Right atrium auricular region (tissue), 2 donors: Measurements from ENCODE around the gene VAPA. TPM values are rescaled to one million over a fixed set of nuclear protein-coding genes. Genes with fewer than 3 reads are reported as not detected.

Experiments
- DNase-seq: peaks from one replicate; pipeline ENCODE4 v3.0.0-alpha.2; 2019; ENCODE audit warnings: low spot score
- H3K27ac ChIP-seq, 2 donors: fragments of 200-600 bp; sonication (generic); 1 replicate in 1 of 2; 2 replicates in 1 of 2; pipeline ENCODE4 v1.5.1; 2016 to 2019
- H3K27me3 ChIP-seq, 2 donors: fragments of 200-600 bp; sonication (generic); one replicate each; pipeline versions ENCODE4 v1.5.1 to v1.6.0; 2017 to 2019
- H3K36me3 ChIP-seq: fragments of 200-600 bp; sonication (generic); one replicate; pipeline ENCODE4 v1.5.1; 2016
- H3K4me1 ChIP-seq, 2 donors: fragments of 200-600 bp; sonication (generic); one replicate each; pipeline versions ENCODE4 v1.5.1 to v1.6.0; 2017 to 2019
- H3K4me3 ChIP-seq, 2 donors: fragments of 200-600 bp; sonication (generic); 1 replicate in 1 of 2; 2 replicates in 1 of 2; pipeline ENCODE4 v1.5.1; 2017 to 2019; ENCODE audit warnings: mild to moderate bottlenecking in 1 of 2, moderate library complexity in 1 of 2
- H3K9me3 ChIP-seq, 2 donors: fragments of 200-600 bp; sonication (generic); one replicate each; pipeline ENCODE4 v1.5.1; 2019
- total RNA-seq, 2 donors: library from RNA; depleted of rRNA; stranded (reverse); fragments of >200 nt; gene quantifications; one replicate each; pipeline ENCODE4 v1.1.0, GENCODE V29; 2016
- TF ChIP-seq, protein P1 (sequence below), 2 donors: fragments of 200-600 bp; sonication (generic); IDR thresholded peaks; one replicate each; pipeline ENCODE4 v1.5.1; 2019; ENCODE audit warnings: antibody characterized with exemption in 2 of 2

The VAPA gene
- total RNA-seq, 2 donors from 2014 or later, result 213 to 227 TPM

DNA sequence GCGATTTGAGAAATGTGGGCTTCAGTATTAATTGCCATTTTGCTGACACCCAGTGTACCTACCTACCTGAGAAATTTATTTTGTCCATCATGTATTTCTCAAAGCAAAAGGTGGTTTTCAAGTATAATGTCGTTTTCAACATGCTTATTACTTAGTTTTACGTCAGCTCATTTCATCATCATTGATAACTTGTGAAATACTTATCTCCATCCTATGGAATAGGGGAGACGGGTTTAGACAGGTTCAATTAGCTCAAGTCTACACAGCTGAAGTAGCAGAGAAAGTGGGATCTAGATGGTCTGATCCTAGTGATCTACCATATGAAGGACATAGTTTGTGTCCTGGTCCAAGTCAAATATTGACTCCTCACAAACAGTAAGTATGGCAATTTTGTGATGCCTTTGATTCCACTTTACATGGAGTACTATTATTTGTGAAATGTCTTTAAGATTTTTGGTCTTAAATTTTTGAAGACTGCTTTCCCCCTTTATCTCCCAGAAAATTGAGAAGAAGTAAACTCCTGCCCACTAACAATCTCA is 45.1 kb downstream of the VAPA start:
- no peaks in the 10 kb centered on the region for H3K9me3 ChIP-seq
- no peaks in the 10 kb centered on the region for H3K4me1 ChIP-seq
- DNase-seq, result no peak
- TF ChIP-seq, protein P1, sequence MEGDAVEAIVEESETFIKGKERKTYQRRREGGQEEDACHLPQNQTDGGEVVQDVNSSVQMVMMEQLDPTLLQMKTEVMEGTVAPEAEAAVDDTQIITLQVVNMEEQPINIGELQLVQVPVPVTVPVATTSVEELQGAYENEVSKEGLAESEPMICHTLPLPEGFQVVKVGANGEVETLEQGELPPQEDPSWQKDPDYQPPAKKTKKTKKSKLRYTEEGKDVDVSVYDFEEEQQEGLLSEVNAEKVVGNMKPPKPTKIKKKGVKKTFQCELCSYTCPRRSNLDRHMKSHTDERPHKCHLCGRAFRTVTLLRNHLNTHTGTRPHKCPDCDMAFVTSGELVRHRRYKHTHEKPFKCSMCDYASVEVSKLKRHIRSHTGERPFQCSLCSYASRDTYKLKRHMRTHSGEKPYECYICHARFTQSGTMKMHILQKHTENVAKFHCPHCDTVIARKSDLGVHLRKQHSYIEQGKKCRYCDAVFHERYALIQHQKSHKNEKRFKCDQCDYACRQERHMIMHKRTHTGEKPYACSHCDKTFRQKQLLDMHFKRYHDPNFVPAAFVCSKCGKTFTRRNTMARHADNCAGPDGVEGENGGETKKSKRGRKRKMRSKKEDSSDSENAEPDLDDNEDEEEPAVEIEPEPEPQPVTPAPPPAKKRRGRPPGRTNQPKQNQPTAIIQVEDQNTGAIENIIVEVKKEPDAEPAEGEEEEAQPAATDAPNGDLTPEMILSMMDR (IDR thresholded peaks at IDR 0.05), result no peak
- H3K27ac ChIP-seq, result no peak overlapping the region
- H3K36me3 ChIP-seq, result peaks cover 19% of the 10 kb centered on the region
- H3K4me3 ChIP-seq, result no peak overlapping the region
- no peaks in the 10 kb centered on the region for H3K27me3 ChIP-seq

DNA sequence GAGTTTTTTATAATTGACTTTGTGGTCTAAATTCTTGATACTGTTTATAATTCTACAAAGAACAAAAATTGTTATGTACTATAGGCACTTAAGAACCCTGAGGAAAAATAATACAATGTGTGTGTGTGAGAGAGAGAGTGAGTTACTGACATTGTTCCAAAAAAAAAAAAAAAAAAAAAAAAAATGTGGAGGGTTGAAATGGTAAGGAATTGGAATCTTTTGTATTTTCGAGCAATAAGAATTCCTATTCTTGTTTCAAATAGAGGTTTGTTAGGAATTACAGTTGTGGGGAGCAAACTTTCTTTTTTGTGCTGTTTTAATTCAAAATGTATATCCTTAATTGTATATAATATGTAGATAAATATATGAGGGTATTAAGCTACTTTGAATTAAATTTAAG is 45.7 kb downstream of the VAPA start:
- H3K27ac ChIP-seq, result no peak overlapping the region
- no peaks in the 10 kb centered on the region for H3K9me3 ChIP-seq
- H3K4me1 ChIP-seq, result no peaks in the 10 kb centered on the region
- DNase-seq, result no peak
- no peak overlapping the region for H3K4me3 ChIP-seq
- TF ChIP-seq, protein P1 (IDR thresholded peaks at IDR 0.05), result no peak
- peaks cover 12% of the 10 kb centered on the region for H3K36me3 ChIP-seq
- no peaks in the 10 kb centered on the region for H3K27me3 ChIP-seq

DNA sequence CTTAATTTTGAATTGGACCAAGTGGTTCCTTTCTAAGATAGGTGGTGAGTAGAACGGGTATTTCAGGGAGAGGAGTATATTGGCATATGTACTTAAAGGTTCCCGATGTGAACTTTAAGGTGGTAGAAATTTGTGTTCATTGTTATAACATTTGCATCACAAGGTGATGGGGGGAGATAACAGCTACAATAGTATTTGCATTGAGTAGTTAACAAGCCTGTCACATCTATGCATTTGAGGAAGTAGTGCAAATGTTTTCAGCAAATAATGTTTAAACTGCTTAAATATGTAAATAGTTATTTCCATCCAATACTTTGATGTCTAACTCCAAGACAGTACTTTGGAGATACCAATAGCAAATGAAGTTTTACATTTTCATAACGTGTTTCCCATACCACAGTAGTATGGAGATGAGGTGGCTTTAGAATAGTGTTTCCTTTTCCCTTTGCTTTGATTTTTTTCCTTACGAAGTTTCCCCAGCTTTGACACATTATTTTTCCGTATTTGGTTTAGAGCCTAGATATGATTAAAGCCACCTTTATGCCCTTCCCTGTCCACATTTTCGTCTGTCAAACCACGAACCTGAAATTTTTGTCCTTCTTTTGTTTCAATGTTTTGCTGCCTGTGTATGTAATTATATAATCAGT is 46.6 kb downstream of the VAPA start:
- peaks cover 8% of the 10 kb centered on the region for H3K36me3 ChIP-seq
- H3K9me3 ChIP-seq, result no peaks in the 10 kb centered on the region
- no peak overlapping the region for H3K27ac ChIP-seq
- no peaks in the 10 kb centered on the region for H3K4me1 ChIP-seq
- H3K4me3 ChIP-seq, result no peak overlapping the region
- TF ChIP-seq, protein P1 (IDR thresholded peaks at IDR 0.05), result no peak
- H3K27me3 ChIP-seq, result no peaks in the 10 kb centered on the region
- DNase-seq, result no peak

DNA sequence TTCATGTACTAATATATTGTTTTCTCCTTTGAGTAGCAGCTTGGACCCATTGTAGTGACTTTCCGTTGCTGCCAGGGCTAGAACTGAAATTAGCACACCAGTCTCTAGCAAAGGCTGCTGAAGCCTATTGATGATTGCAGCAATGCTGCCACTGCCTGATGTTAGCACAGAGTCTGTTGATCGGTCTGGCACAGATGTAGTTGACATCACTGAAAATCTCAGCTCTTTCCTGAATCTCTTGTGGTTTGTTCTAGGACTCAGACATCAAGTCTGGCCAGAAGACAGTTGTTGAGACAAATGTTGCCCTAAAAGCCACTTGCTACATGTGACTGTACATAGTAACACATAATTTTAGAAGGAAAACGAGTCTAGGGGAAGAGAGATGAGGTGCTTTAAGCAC is 47.2 kb downstream of the VAPA start:
- peaks cover 2% of the 10 kb centered on the region for H3K36me3 ChIP-seq
- peaks cover 0 to 4% of the 10 kb centered on the region in 2 donors for H3K4me1 ChIP-seq
- no peak overlapping the region for H3K27ac ChIP-seq
- no peaks in the 10 kb centered on the region for H3K27me3 ChIP-seq
- TF ChIP-seq, protein P1 (IDR thresholded peaks at IDR 0.05), result no peak
- DNase-seq, result no peak
- H3K9me3 ChIP-seq, result no peaks in the 10 kb centered on the region
- no peak overlapping the region for H3K4me3 ChIP-seq

DNA sequence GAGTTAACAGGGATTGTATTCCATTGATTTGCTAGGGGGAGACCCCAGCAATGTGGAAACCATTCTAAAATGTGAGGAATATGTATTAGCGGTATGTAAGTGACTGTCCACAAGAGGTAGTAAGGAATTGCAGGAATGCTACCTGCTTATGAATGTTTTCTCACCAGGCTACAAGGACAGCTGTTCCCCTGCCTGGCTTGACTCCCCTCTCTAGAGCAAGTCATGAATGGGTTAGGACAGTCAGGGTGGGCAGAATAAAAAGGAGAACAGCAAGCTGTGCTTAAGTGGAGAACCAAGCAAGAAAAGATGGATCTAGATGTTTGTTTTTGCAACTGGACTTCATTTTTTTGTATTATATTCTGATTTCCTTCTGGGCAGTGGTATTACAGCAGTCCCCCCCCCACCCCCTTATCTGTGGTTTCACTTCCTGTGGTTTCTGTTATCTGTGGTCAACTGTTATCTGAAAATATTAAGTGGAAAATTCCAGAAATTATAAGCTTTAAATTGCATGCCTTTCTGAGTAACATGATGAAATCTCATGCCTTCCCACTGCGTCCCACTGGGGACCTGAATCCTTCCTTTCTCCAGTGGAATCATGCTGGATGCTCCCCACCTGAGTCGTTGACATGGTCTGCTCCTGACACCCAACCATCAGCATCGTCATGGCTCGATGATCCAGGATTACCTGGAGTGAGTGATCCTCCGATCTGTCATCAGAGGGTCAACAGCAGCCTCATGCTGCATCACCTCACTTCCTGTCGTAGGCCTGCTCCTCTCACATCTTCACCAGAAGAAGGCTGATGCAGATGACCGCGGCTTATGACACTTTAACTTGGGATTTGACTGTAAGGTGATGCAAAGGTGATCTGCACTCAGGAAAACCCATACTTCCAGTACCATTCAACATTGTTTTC is 52.2 kb downstream of the VAPA start:
- Histone ChIP-seq H3K9me3 (no peaks in the 10 kb centered on the region), H3K36me3 (no peaks in the 10 kb centered on the region), H3K27me3 (no peaks in the 10 kb centered on the region), H3K4me1 (peaks cover 0 to 8% of the 10 kb centered on the region in 2 donors), H3K27ac (no peak overlapping the region), H3K4me3 (no peak overlapping the region)
- no peak for DNase-seq
- TF ChIP-seq, protein P1 (IDR thresholded peaks at IDR 0.05), result no peak
